Measurements from ENCODE around the gene CNNM1. TPM values are rescaled to one million over a fixed set of nuclear protein-coding genes. Genes with fewer than 3 reads are reported as not detected.

CNNM1 gene
- total and polyA plus RNA-seq, 4 donors = 1.6 to 7.5 (median 6.6) TPM

DNA sequence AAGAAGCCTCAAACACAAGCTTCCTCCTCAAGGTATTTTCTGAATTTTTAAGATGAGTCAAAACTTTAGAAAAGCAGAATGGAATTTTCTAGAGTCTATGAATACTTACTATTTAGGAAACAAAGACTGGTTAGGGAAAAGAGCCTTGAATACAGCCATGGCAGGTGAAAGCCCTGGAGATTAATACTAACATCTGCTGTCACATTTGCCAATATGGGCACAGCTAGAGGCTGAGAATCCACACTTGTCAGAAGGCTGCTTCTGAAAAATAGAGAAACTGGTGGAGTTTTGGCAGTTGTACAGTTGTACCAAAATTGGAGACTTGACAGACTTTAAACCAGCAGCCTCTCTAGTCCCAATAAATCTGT lies 24.3 kb upstream of the CNNM1 start:
- no peak overlapping the region for H3K27ac ChIP-seq (ENCODE audit: low read depth, low read length)
- H3K9me3 ChIP-seq (ENCODE audit: control insufficient read depth, insufficient read depth, low read length) = peaks cover 2% of the 10 kb centered on the region
- no peak overlapping the region for H3K4me3 ChIP-seq (ENCODE audit: low read depth, low read length)
- H3K27me3 ChIP-seq (ENCODE audit: control insufficient read depth, insufficient read depth, low read length) = no peaks in the 10 kb centered on the region
- peak in 2 of 6 donors; percentile 39 to 50 for DNase-seq (ENCODE audit: low read depth in 4 of 6, low spot score in 6 of 6)
- peaks cover 6% of the 10 kb centered on the region for H3K4me1 ChIP-seq (ENCODE audit: control insufficient read depth, insufficient read depth, low read length)
- H3K36me3 ChIP-seq (ENCODE audit: control insufficient read depth, insufficient read depth, low read length) = no peaks in the 10 kb centered on the region

DNA sequence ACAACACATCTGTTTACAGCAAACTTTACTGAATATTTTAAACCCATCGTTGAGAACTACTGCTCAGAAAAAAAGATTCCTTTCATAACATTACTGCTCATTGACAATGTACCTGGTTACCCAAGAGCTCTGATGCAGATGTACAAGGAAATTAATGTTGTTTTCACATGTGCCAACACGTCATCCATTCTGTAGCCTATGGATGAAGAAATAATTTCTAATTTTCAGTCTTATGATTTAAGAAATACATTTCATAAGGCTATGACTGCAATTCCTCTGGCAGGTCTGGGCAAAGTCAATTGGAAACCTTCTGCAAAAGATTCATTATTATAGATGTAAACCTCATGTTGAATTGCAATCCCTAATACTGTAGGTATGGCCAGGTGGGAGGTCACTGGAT lies 16.7 kb upstream of the CNNM1 start:
- no peak overlapping the region for H3K4me3 ChIP-seq (ENCODE audit: low read depth, low read length)
- H3K4me1 ChIP-seq (ENCODE audit: control insufficient read depth, insufficient read depth, low read length) = no peaks in the 10 kb centered on the region
- no peaks in the 10 kb centered on the region for H3K36me3 ChIP-seq (ENCODE audit: control insufficient read depth, insufficient read depth, low read length)
- no peak for DNase-seq (ENCODE audit: low read depth in 4 of 6, low spot score in 6 of 6)
- no CpG with 5 or more reads among the region's 2 CpGs for WGBS (ENCODE audit: insufficient coverage)
- peaks cover 2% of the 10 kb centered on the region for H3K9me3 ChIP-seq (ENCODE audit: control insufficient read depth, insufficient read depth, low read length)
- no peak overlapping the region for H3K27ac ChIP-seq (ENCODE audit: low read depth, low read length)
- H3K27me3 ChIP-seq (ENCODE audit: control insufficient read depth, insufficient read depth, low read length) = no peaks in the 10 kb centered on the region

GRCh38 chr10:99315853-99316252 lies 13.3 kb upstream of the CNNM1 start:
- no peak overlapping the region for H3K4me3 ChIP-seq (ENCODE audit: low read depth, low read length)
- no peaks in the 10 kb centered on the region for H3K9me3 ChIP-seq (ENCODE audit: control insufficient read depth, insufficient read depth, low read length)
- H3K27me3 ChIP-seq (ENCODE audit: control insufficient read depth, insufficient read depth, low read length) = no peaks in the 10 kb centered on the region
- no peak for DNase-seq (ENCODE audit: low read depth in 4 of 6, low spot score in 6 of 6)
- H3K36me3 ChIP-seq (ENCODE audit: control insufficient read depth, insufficient read depth, low read length) = no peaks in the 10 kb centered on the region
- no peaks in the 10 kb centered on the region for H3K4me1 ChIP-seq (ENCODE audit: control insufficient read depth, insufficient read depth, low read length)
- WGBS (ENCODE audit: insufficient coverage) = 95% methylated on average over 16 of the region's 16 CpGs
- no peak overlapping the region for H3K27ac ChIP-seq (ENCODE audit: low read depth, low read length)

DNA sequence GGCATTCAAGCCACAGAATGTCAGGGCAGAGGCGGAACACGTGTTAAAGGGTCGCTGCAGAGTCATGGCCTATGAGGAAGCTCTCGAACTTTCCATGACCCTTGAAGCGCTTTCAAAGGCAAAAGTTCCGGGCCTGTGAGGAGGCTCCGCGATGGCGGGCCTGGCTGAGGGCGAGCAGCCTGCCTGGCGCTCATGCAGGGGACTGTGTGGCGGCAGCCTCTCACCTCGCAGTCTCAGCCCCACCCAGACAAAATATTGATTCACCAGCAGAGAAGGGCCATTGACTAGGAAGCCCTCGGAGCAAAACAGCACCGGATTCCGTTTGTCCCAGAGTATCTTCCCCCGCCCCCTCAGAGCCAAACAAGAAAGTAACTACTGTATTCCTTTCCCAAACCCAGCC lies 12.8 kb upstream of the CNNM1 start:
- WGBS (ENCODE audit: insufficient coverage) = 90% methylated on average over 13 of the region's 17 CpGs
- no peaks in the 10 kb centered on the region for H3K4me1 ChIP-seq (ENCODE audit: control insufficient read depth, insufficient read depth, low read length)
- no peaks in the 10 kb centered on the region for H3K36me3 ChIP-seq (ENCODE audit: control insufficient read depth, insufficient read depth, low read length)
- H3K9me3 ChIP-seq (ENCODE audit: control insufficient read depth, insufficient read depth, low read length) = no peaks in the 10 kb centered on the region
- no peak overlapping the region for H3K4me3 ChIP-seq (ENCODE audit: low read depth, low read length)
- no peaks in the 10 kb centered on the region for H3K27me3 ChIP-seq (ENCODE audit: control insufficient read depth, insufficient read depth, low read length)
- no peak for DNase-seq (ENCODE audit: low read depth in 4 of 6, low spot score in 6 of 6)
- H3K27ac ChIP-seq (ENCODE audit: low read depth, low read length) = no peak overlapping the region

DNA sequence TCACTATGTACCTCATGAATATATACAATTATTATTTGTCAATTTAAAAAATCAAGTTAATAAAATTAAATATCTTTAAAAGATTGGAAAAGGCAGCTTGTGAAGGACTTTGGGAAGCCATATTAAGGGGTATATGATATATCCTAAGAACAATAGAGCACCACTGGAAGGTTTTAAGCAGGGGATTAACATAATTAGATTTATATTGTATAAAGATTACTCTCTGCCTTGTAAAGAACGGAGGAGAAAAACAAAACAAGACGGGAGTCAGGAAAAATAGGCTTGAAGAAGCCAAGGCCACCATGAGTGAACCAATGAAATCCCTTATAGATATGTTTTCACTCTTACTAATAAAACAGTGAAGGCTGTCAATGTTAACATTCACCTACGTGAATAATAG lies 11.1 kb upstream of the CNNM1 start:
- no CpG with 5 or more reads among the region's 3 CpGs for WGBS (ENCODE audit: insufficient coverage)
- no peaks in the 10 kb centered on the region for H3K27me3 ChIP-seq (ENCODE audit: control insufficient read depth, insufficient read depth, low read length)
- H3K9me3 ChIP-seq (ENCODE audit: control insufficient read depth, insufficient read depth, low read length) = no peaks in the 10 kb centered on the region
- no peak for DNase-seq (ENCODE audit: low read depth in 4 of 6, low spot score in 6 of 6)
- H3K4me3 ChIP-seq (ENCODE audit: low read depth, low read length) = no peak overlapping the region
- H3K27ac ChIP-seq (ENCODE audit: low read depth, low read length) = no peak overlapping the region
- H3K36me3 ChIP-seq (ENCODE audit: control insufficient read depth, insufficient read depth, low read length) = no peaks in the 10 kb centered on the region
- H3K4me1 ChIP-seq (ENCODE audit: control insufficient read depth, insufficient read depth, low read length) = no peaks in the 10 kb centered on the region

GRCh38 chr10:99318475-99318874 lies 10.7 kb upstream of the CNNM1 start:
- Histone ChIP-seq H3K27ac (ENCODE audit: low read depth, low read length) (no peak overlapping the region), H3K4me1 (ENCODE audit: control insufficient read depth, insufficient read depth, low read length) (no peaks in the 10 kb centered on the region), H3K27me3 (ENCODE audit: control insufficient read depth, insufficient read depth, low read length) (no peaks in the 10 kb centered on the region), H3K9me3 (ENCODE audit: control insufficient read depth, insufficient read depth, low read length) (no peaks in the 10 kb centered on the region), H3K36me3 (ENCODE audit: control insufficient read depth, insufficient read depth, low read length) (no peaks in the 10 kb centered on the region), H3K4me3 (ENCODE audit: low read depth, low read length) (no peak overlapping the region)
- no peak for DNase-seq (ENCODE audit: low read depth in 4 of 6, low spot score in 6 of 6)
- WGBS (ENCODE audit: insufficient coverage) = no CpG with 5 or more reads among the region's 2 CpGs

- Histone ChIP-seq H3K27ac (ENCODE audit: low read depth, low read length) (no peak overlapping the region), H3K27me3 (ENCODE audit: control insufficient read depth, insufficient read depth, low read length) (peaks cover 10% of the 10 kb centered on the region), H3K9me3 (ENCODE audit: control insufficient read depth, insufficient read depth, low read length) (no peaks in the 10 kb centered on the region), H3K4me1 (ENCODE audit: control insufficient read depth, insufficient read depth, low read length) (peaks cover 9% of the 10 kb centered on the region), H3K4me3 (ENCODE audit: low read depth, low read length) (no peak overlapping the region), H3K36me3 (ENCODE audit: control insufficient read depth, insufficient read depth, low read length) (no peaks in the 10 kb centered on the region)
- DNase-seq (ENCODE audit: low read depth in 4 of 6, low spot score in 6 of 6) = no peak
- WGBS (ENCODE audit: insufficient coverage) = no CpG with 5 or more reads among the region's 1 CpG
These were observed 3.9 kb upstream of the CNNM1 start for GRCh38 chr10:99325281-99325680.

- Histone ChIP-seq H3K4me3 (ENCODE audit: low read depth, low read length) (no peak overlapping the region), H3K27ac (ENCODE audit: low read depth, low read length) (no peak overlapping the region), H3K36me3 (ENCODE audit: control insufficient read depth, insufficient read depth, low read length) (no peaks in the 10 kb centered on the region), H3K9me3 (ENCODE audit: control insufficient read depth, insufficient read depth, low read length) (no peaks in the 10 kb centered on the region), H3K27me3 (ENCODE audit: control insufficient read depth, insufficient read depth, low read length) (peaks cover 22% of the 10 kb centered on the region), H3K4me1 (ENCODE audit: control insufficient read depth, insufficient read depth, low read length) (peaks cover 19% of the 10 kb centered on the region)
- WGBS (ENCODE audit: insufficient coverage) = 83% methylated on average over 2 of the region's 5 CpGs
- no peak for DNase-seq (ENCODE audit: low read depth in 4 of 6, low spot score in 6 of 6)
These were observed 2.3 kb upstream of the CNNM1 start for GRCh38 chr10:99326871-99327270.

DNA sequence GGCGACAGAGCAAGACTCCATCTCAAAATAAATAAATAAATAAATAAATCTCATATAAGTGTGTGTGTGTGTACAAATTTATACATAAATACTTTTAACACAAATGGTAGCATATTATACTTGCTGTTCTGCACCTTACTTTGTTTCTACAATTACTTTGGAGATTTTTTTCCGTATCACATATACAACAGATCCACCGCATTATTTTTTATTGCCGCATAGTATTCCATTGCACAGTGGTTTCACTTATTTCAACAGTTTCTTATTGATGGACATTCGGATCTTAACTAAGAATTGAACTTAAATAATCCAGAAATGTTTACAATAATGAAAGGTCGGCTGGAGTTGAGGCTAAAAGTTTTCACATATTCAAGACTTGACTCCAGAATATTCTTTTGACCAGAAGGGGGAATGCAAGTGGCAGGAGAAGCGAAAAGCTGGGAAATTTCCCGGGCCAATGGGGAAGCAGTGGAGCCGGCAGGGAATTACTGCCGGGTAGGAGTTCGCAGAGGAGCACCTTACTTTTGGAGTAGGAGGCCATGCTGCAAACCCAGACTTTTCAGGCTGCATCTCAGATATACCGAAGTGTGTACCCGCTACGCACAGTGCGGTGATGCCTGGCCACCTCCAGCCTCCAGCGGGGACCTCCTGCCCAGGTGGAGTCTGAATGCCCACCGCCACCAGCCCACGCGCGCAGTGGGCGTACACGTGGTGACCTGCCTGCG lies 415 bp upstream of the CNNM1 start:
- Histone ChIP-seq H3K27ac (ENCODE audit: low read depth, low read length) (no peak overlapping the region), H3K27me3 (ENCODE audit: control insufficient read depth, insufficient read depth, low read length) (peaks cover 22% of the 10 kb centered on the region), H3K4me1 (ENCODE audit: control insufficient read depth, insufficient read depth, low read length) (peaks cover 19% of the 10 kb centered on the region), H3K9me3 (ENCODE audit: control insufficient read depth, insufficient read depth, low read length) (no peaks in the 10 kb centered on the region), H3K36me3 (ENCODE audit: control insufficient read depth, insufficient read depth, low read length) (no peaks in the 10 kb centered on the region), H3K4me3 (ENCODE audit: low read depth, low read length) (peak overlapping the region; percentile 44)
- peak in 1 of 6 donors; percentile 60 for DNase-seq (ENCODE audit: low read depth in 4 of 6, low spot score in 6 of 6)
- WGBS (ENCODE audit: insufficient coverage) = 9% methylated on average over 17 of the region's 23 CpGs

DNA sequence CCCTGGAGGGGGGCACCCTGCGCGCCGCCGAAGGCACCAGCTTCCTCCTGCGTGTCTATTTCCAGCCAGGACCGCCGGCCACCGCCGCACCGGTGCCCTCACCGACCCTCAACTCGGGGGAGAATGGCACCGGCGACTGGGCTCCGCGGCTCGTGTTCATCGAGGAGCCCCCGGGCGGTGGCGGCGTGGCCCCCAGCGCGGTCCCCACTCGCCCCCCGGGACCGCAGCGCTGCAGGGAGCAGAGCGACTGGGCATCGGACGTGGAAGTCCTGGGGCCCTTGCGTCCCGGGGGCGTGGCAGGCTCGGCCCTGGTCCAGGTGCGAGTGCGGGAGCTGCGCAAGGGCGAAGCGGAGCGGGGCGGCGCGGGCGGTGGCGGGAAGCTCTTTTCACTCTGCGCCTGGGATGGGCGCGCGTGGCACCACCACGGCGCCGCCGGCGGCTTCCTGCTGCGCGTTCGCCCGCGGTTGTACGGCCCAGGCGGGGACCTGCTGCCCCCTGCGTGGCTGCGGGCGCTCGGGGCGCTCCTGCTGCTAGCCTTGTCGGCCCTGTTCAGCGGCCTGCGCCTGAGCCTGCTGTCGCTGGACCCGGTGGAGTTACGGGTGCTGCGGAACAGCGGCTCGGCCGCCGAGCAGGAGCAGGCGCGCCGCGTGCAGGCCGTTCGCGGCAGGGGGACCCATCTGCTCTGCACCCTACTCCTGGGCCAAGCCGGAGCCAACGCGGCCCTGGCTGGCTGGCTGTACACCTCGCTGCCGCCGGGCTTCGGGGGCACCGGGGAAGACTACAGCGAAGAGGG lies 594 bp downstream of the CNNM1 start:
- no peaks in the 10 kb centered on the region for H3K9me3 ChIP-seq (ENCODE audit: control insufficient read depth, insufficient read depth, low read length)
- WGBS (ENCODE audit: insufficient coverage) = under 1% methylated on average over 94 of the region's 94 CpGs
- H3K27ac ChIP-seq (ENCODE audit: low read depth, low read length) = no peak overlapping the region
- H3K4me1 ChIP-seq (ENCODE audit: control insufficient read depth, insufficient read depth, low read length) = peaks cover 19% of the 10 kb centered on the region
- H3K27me3 ChIP-seq (ENCODE audit: control insufficient read depth, insufficient read depth, low read length) = peaks cover 22% of the 10 kb centered on the region
- H3K4me3 ChIP-seq (ENCODE audit: low read depth, low read length) = peak overlapping the region; percentile 44
- DNase-seq (ENCODE audit: low read depth in 4 of 6, low spot score in 6 of 6) = peak in 3 of 6 donors; percentile 28 to 72 (median 65)
- no peaks in the 10 kb centered on the region for H3K36me3 ChIP-seq (ENCODE audit: control insufficient read depth, insufficient read depth, low read length)

Data from spinal cord (tissue), 10 donors.